ENCODE data around the gene SDCCAG8.

The SDCCAG8 gene

DNA sequence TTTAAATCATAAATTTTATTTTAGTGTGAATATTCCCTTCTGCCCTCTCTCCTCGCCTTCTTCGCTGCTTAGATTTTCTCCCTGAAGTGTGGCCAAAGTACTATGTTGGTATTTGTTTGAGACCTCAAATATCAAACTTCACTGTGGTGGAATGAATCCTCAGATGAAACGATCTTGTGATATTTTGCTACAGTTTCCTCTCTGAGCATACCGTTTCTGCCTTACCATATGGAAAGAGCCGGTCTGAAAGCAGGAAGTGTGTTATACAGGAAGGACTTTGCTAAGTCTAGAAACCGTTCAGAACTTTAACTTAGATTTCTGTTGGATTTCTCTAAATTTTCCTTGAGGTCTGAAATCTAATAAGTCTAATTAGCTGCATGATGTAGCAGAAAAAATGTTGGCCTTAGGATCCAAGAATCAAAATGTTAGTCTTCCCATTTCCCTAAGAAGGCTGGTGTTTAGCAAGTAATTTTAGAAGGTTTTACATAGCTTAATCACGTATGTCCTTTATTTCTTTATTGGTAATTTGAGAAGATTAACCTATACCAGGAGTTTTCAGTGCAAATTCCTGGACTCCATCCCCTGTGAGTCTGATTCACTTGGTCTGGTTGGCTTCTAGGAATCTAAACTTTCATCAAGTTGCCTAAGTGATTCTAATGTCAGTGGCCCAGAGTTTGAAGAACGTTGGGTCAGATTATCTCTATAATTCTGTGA lies 30.7 kb downstream of the SDCCAG8 start:
- DNase-seq (ENCODE audit: low spot score), result no peak

DNA sequence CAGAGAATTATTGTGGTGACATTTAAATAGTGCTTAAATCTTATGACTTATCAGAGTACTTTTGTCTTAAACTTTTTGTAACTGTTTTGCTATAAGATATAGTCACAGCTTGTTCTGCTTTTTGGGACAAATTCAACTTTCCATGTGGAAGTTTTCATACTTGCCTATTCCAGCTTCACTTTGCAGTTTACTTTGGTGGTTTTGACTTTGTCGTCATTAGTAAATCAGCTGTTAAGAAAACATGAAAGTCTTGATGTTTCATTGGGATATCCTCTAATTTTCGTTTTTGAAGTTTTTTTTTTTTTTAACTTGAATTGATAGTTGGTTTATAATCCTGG lies 31.3 kb downstream of the SDCCAG8 start:
- no peak for DNase-seq (ENCODE audit: low spot score)

- DNase-seq (ENCODE audit: low spot score), result peak; percentile 18
Measured at GRCh38 chr1:243287652-243288051, 31.8 kb downstream of the SDCCAG8 start.

DNA sequence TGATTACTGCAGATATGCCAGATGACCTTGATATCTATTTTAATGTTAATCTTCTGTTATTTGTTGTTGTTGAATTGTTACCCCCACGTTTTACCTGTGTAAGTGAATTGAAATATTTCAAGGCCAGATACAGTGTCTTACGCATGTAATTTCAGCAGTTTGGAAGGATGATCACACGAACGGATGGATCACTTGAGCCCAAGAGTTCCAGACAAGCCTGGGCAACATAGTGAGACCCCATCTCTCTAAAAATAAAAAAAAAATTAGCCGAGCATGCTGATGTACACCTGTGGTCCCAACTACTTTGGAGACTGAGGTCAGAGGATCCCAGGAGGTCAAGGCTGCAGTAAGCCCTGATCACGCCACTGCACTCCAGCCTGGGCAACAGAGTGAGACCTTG lies 32.2 kb downstream of the SDCCAG8 start:
- DNase-seq (ENCODE audit: low spot score), result no peak

- no peak for DNase-seq (ENCODE audit: low spot score)
Measured at GRCh38 chr1:243291292-243291691, 35.5 kb downstream of the SDCCAG8 start.

- no peak for DNase-seq (ENCODE audit: low spot score)
Measured at GRCh38 chr1:243292117-243292516, 36.3 kb downstream of the SDCCAG8 start.

- no peak for DNase-seq (ENCODE audit: low spot score)
Measured at GRCh38 chr1:243293941-243294722, 38.3 kb downstream of the SDCCAG8 start.

GRCh38 chr1:243294723-243295121 lies 38.9 kb downstream of the SDCCAG8 start:
- DNase-seq (ENCODE audit: low spot score), result no peak

DNA sequence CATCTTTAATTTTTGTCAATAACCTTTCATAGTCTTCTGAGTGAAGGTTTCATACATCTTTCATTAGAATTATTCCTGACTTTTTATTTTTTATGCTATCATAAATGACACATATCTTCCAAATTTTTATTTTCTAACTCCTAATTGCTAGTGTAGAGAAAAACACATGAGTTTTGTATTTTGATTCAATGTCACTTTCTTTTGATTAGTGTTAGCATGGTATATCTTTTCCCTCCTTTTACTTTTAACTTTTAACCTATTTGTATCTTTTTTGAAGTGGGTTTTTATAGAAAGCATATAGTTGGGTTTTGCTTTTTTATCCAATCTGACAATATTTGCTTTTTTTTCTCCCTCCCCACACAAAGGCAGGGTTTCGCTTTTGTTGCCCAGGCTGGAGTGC lies 43.2 kb downstream of the SDCCAG8 start:
- no peak for DNase-seq (ENCODE audit: low spot score)

DNA sequence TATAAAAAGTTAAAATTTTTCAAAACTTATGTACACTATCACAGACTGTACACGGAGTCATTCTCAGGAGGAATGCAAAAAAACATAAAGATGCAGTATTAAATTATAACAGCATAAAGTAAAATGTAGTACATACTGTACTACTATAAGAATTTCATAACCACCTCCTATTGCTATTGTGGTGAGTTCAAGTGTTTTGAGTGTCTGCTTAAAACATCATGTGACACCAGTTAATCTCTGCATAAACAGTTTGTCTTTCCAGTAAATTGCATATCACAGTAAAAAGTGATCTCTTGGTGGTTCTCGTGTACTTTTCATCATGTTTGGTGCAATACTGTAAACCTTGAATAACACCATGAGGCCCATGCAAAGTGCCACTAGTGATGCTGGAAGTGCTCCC lies 45.2 kb downstream of the SDCCAG8 start:
- DNase-seq (ENCODE audit: low spot score), result no peak

DNA sequence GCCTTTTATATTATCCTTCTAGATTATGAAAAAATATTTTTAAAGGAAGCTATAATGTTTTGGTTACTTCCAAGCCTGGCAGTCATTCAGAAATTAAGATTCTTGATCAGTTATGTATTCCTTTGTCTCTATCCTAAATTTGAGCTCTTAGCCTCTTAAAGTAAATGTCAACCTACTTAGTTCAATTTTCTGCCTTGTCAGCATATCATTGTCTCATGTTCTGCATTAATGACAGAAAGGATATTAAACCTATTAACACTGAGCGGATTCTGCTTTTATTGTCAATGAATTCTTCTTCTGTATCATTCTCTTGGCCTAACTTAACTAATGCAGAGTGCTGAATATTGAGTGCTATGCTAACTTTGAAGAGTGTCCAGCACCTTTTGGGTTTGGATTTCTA lies 56.0 kb downstream of the SDCCAG8 start:
- no peak for DNase-seq (ENCODE audit: low spot score)

- DNase-seq (ENCODE audit: low spot score), result no peak
Measured at GRCh38 chr1:243312952-243313634, 57.3 kb downstream of the SDCCAG8 start.

DNA sequence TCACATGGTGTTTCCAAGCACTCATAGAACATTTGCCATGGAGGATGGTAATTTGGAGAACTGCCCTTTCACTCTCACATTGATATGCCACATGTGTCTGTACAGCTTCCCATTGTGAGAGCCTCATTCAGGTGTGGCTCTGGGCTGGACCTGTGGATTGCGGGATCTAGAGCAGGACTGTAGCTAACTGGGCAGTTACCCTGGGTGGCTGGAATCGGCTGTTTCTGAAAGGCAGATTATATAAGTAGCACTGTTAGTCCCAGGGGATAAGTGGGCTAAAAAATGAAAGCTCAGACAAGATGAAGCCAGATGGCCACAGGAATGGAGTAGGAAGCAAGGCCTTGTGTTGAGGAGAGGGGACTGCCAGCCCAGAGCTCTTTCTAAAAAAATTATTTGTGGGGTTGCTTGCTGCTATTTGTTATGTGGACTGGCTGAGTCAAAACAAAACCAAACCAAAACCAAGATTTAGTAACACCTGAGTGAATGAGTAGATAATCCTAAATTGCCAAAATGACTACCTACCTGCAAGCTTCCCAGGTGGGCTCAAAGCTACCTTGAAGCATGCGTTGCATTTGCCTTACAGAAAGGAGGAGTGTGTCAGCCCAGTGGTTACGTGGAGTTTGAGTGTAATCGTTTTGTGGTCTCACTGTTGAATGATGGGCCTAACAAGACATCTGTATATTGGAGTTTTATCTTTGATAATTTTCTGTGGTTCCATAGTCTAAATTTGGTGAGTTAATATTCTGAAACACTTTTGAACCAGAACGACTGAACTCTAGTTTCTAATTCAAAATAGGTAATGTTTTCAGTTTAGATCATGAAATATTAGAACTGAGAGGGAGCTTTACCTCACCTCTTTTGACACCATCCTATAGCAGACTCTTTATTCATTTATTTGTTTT lies 58.0 kb downstream of the SDCCAG8 start:
- DNase-seq (ENCODE audit: low spot score), result no peak

DNA sequence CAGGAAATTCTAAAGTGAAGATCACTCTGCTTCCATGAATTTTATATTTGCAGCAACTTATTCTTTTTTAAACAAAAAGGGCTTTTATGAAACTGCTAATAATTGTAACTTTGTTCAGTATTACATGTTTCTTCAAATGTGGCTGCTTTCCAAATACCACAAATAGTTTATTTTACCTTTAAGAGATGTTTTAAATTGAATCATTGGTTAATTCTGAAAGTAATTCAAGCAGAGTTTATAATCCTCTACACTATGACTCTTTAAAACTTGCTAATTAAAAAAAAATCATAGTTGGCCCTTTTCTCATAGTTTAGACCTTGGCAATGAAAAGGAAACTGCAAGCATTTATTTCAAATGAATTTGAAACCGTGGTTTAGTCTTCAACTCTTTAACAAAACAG lies 59.6 kb downstream of the SDCCAG8 start:
- DNase-seq (ENCODE audit: low spot score), result no peak

DNA sequence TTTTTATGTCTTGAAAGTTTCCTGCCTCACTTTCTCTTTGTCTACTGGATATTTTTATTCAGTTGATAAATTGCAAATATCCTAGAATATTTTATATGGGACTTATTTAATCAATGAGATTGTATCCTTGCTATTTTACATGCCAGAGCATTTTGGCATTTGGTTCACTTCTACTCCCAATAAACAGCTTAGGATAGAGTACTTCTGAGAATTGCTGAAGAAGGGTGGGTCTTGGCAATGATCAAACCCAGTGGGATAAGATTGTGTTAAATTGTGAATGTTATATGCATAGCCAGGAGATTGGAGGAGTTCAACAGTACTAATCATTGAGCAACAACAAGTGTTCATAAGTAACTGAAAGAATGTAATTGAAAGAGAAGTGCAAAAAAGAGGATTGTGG lies 60.1 kb downstream of the SDCCAG8 start:
- DNase-seq (ENCODE audit: low spot score), result no peak

GRCh38 chr1:243316366-243316989 lies 60.6 kb downstream of the SDCCAG8 start:
- DNase-seq (ENCODE audit: low spot score), result no peak

GRCh38 chr1:243320224-243320623 lies 64.4 kb downstream of the SDCCAG8 start:
- no peak for DNase-seq (ENCODE audit: low spot score)

DNA sequence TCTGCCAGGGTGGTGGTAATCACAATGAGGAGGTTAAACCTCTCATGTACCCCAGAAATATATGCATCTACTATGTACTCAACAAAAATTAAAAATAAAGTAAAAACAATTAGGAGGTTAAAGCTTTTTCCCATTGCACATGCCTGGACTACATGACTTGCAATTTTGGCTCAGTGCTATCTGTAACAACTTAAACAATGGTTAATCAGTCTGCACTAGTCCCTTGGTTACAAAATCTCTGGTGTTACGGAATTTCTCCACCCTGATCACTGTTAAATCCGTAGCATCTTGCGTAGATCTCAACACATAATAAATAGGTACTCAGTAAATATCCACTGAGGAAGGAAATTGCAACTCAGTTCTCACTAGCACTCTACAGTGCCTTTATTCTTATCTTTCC lies 66.5 kb downstream of the SDCCAG8 start:
- DNase-seq (ENCODE audit: low spot score), result no peak

DNA sequence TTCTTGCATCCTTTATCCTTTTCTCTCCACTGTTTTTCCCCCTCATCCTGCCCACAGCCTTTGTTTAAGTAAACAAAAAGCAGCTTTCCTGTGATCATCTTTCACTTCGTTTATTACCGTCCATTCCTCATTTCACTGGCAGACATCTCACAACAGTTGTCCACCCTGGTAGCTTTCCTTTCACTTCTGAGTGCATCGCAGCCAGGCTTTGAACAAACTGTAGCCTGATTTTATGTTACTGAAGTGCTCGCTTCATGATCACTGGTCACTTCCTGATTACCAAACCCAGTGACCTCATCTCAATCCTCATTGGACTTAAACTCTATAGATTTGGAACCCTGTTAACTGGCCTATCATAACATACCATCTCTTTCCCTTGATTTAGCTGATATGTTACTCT lies 67.7 kb downstream of the SDCCAG8 start:
- no peak for DNase-seq (ENCODE audit: low spot score)

- peak; percentile 26 for DNase-seq (ENCODE audit: low spot score)
Measured at GRCh38 chr1:243325305-243325890, 69.6 kb downstream of the SDCCAG8 start.

DNA sequence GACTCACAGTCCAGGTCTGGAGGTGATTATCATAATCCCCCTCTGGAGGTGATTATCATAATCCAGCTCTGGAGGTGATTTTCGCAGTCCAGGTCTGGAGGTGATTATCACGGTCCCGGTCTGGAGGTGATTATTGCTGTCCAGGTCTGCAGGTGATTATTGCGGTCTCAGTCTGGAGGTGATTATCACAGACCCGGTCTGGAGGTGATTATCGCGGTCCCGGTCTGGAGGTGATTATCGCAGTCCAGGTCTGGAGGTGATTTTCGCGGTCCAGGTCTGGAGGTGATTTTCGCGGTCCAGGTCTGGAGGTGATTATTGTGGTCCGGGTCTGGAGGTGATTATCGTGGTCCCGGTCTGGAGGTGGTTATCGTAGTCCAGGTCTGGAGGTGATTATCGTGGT lies 76.6 kb downstream of the SDCCAG8 start:
- no peak for DNase-seq (ENCODE audit: low spot score)

Data from hepatic stellate cell (primary cell).